G401 (cell line): ENCODE results near the gene PIEZO2. TPM values are rescaled to one million over a fixed set of nuclear protein-coding genes. Genes with fewer than 3 reads are reported as not detected.
"Not testable (repeated sequence)": the region's sequence is repeated elsewhere in the genome, so short reads cannot be mapped to it uniquely, and the experiment has no call there.

Experiments
- DNase-seq: peaks from one replicate; pipeline ENCODE4 v3.0.0-alpha.2; 2015; ENCODE audit warnings: low spot score
- in situ Hi-C: cut with HindIII; loops from 2 replicates; pipeline ENCODE4 v1.10.0; 2016; ENCODE audit warnings: low sequenced_read_pairs, mixed read lengths
- total RNA-seq: library from RNA; depleted of rRNA; stranded (reverse); fragments of >200 nt; shearing (Covaris generic); gene quantifications from 2 replicates; pipeline ENCODE4 v1.2.3, GENCODE V29; 2014

Gene PIEZO2
- total RNA-seq, 1 experiment from 2014 or later, result not detected

GRCh38 chr18:11154368-11154989 lies 5.1 kb upstream of the PIEZO2 start:
- peak; percentile 3 for DNase-seq
- in situ Hi-C loops, result no loop called here

- in situ Hi-C loops, result no loop called here
- no peak for DNase-seq
Observed at GRCh38 chr18:11153097-11153496, 3.7 kb upstream of the PIEZO2 start.

- in situ Hi-C loops, result no loop called here
- DNase-seq, result no peak
Observed at GRCh38 chr18:11150271-11150615, 874 bp upstream of the PIEZO2 start.

GRCh38 chr18:11148680-11149440 lies 509 bp downstream of the PIEZO2 start:
- no peak for DNase-seq
- in situ Hi-C loops, result no loop called here

- in situ Hi-C loops, result no loop called here
- no peak for DNase-seq
Observed at GRCh38 chr18:11147962-11148679, 1.2 kb downstream of the PIEZO2 start.

- no peak for DNase-seq
- in situ Hi-C loops, result no loop called here
Observed at GRCh38 chr18:11147371-11147951, 1.9 kb downstream of the PIEZO2 start.

- DNase-seq, result peak; percentile 2
Observed at GRCh38 chr18:11146947-11147345, 2.4 kb downstream of the PIEZO2 start.

GRCh38 chr18:11146238-11146946 lies 3.0 kb downstream of the PIEZO2 start:
- in situ Hi-C loops, result no loop called here
- DNase-seq, result no peak

More at GRCh38 chr18:11146947-11147345, 2.4 kb downstream of the PIEZO2 start:
- in situ Hi-C loops, result no loop called here

GRCh38 chr18:11145413-11146191 lies 3.8 kb downstream of the PIEZO2 start:
- in situ Hi-C loops, result no loop called here

GRCh38 chr18:11137400-11137799 lies 12.0 kb downstream of the PIEZO2 start:
- no peak for DNase-seq
- in situ Hi-C loops, result no loop called here

More at GRCh38 chr18:11145413-11146191, 3.8 kb downstream of the PIEZO2 start:
- no peak for DNase-seq

GRCh38 chr18:11136241-11136640 lies 13.1 kb downstream of the PIEZO2 start:
- DNase-seq, result no peak
- in situ Hi-C loops, result no loop called here

GRCh38 chr18:11134940-11135339 lies 14.4 kb downstream of the PIEZO2 start:
- in situ Hi-C loops, result no loop called here
- DNase-seq, result no peak

GRCh38 chr18:11129059-11129458 lies 20.3 kb downstream of the PIEZO2 start:
- in situ Hi-C loops, DNase-seq: not testable (repeated sequence)

- no peak for DNase-seq
- in situ Hi-C loops, result no loop called here
Observed at GRCh38 chr18:11125492-11126315, 23.7 kb downstream of the PIEZO2 start.

GRCh38 chr18:11124054-11124453 lies 25.3 kb downstream of the PIEZO2 start:
- no peak for DNase-seq
- in situ Hi-C loops, result no loop called here

GRCh38 chr18:11121443-11121849 lies 27.9 kb downstream of the PIEZO2 start:
- in situ Hi-C loops, result no loop called here
- DNase-seq, result no peak

GRCh38 chr18:11119959-11120587 lies 29.3 kb downstream of the PIEZO2 start:
- in situ Hi-C loops, result no loop called here
- no peak for DNase-seq
